B cell (primary cell): ENCODE measurements around the gene ARL6IP4. TPM values are rescaled to one million over a fixed set of nuclear protein-coding genes. Genes with fewer than 3 reads are reported as not detected.

Experiments used
- ATAC-seq: fragments of 200-7000 bp; cut with Tn5 transposase; one replicate; pipeline ENCODE4 v1.10.0; 2021; ENCODE audit warnings: low read depth, mild to moderate bottlenecking, moderate number of reproducible peaks, moderate library complexity
- CTCF ChIA-PET: fragments of 350-600 bp; sonication (Branson Sonifier 250); formaldehyde crosslinking; loops from one replicate; lab custom pipeline; 2021; ENCODE audit warnings: antibody characterized with exemption, inconsistent platforms; lab: Charles Lee
- POLR2A ChIA-PET: fragments of 350-600 bp; sonication (Branson Sonifier 250); formaldehyde crosslinking; loops from one replicate; lab custom pipeline; 2021; ENCODE audit warnings: antibody characterized with exemption; lab: Charles Lee
- DNase-seq: peaks from one replicate; pipeline ENCODE4 v3.0.0; 2013
- H2AFZ ChIP-seq: 2 replicates; pipeline ENCODE4 v1.6.1; 2012; ENCODE audit warnings: mild to moderate bottlenecking, low read depth, low read length; ENCODE audit not compliant: insufficient read depth, poor library complexity, severe bottlenecking
- H3K27ac ChIP-seq, 2 donors: 1 replicate in 1 of 2; 2 replicates in 1 of 2; pipeline ENCODE4 v1.5.1; 2012 to 2013; ENCODE audit warnings: low read length in 2 of 2, mild to moderate bottlenecking in 2 of 2, moderate library complexity in 1 of 2
- H3K27me3 ChIP-seq, 4 experiments: fragments of 200-600 bp in 1 of 4; sonication (generic) in 1 of 4; replicated peaks in 1 of 4; 1 replicate in 2 of 4; 2 replicates in 2 of 4; pipeline versions ENCODE4 v1.6.1 to v1.7.0; 2013 to 2016; ENCODE audit warnings: low read length in 3 of 4, mild to moderate bottlenecking in 2 of 4, mixed read lengths in 1 of 4, moderate library complexity in 1 of 4; ENCODE audit not compliant: insufficient read depth in 4 of 4, control insufficient read depth in 3 of 4; ENCODE audit errors: control extremely low read depth in 1 of 4
- H3K36me3 ChIP-seq, 2 experiments: replicated peaks in 1 of 2; 1 replicate in 1 of 2; 2 replicates in 1 of 2; pipeline versions ENCODE4 v1.6.1 to v1.7.1; 2013; ENCODE audit warnings: low read length in 1 of 2; ENCODE audit not compliant: insufficient read depth in 2 of 2, control insufficient read depth in 1 of 2; ENCODE audit errors: control extremely low read depth in 1 of 2, extremely low read depth in 1 of 2
- H3K4me1 ChIP-seq, 2 donors: fragments of 200-600 bp in 1 of 2; sonication (generic) in 1 of 2; 1 replicate in 1 of 2; 2 replicates in 1 of 2; pipeline versions ENCODE4 v1.5.1 to v1.6.1; 2013 to 2017; ENCODE audit warnings: low read length in 2 of 2; ENCODE audit not compliant: control insufficient read depth in 2 of 2, insufficient read depth in 2 of 2
- H3K4me2 ChIP-seq: replicated peaks from 2 replicates; pipeline ENCODE3; 2012; ENCODE audit warnings: mild to moderate bottlenecking, low read depth, low read length; ENCODE audit not compliant: poor library complexity, severe bottlenecking
- H3K4me3 ChIP-seq, 5 experiments: fragments of 200-600 bp in 1 of 5; sonication (generic) in 1 of 5; 1 replicate in 3 of 5; 2 replicates in 2 of 5; pipeline versions ENCODE4 v1.5.1 to v1.7.0; 2011 to 2016; ENCODE audit warnings: low read length in 4 of 5, mild to moderate bottlenecking in 4 of 5, low read depth in 2 of 5, control low read depth in 1 of 5, moderate library complexity in 1 of 5; ENCODE audit not compliant: insufficient read depth in 1 of 5; ENCODE audit errors: control extremely low read depth in 1 of 5, extremely low read depth in 1 of 5
- H3K79me2 ChIP-seq: fragments of 200-600 bp; sonication (generic); one replicate; pipeline ENCODE4 v1.6.0; 2016; ENCODE audit warnings: low read length; ENCODE audit not compliant: control insufficient read depth, insufficient read depth
- H3K9ac ChIP-seq: fragments of 200-600 bp; sonication (generic); 2 replicates; pipeline ENCODE4 v1.6.1; 2017; ENCODE audit warnings: mild to moderate bottlenecking, low read length, moderate library complexity
- H3K9me3 ChIP-seq, 3 donors: one replicate each; pipeline versions ENCODE4 v1.6.1 to v1.7.1; 2013; ENCODE audit warnings: low read length in 2 of 3; ENCODE audit not compliant: control insufficient read depth in 2 of 3, insufficient read depth in 1 of 3; ENCODE audit errors: control extremely low read depth in 1 of 3
- H4K20me1 ChIP-seq: 2 replicates; pipeline ENCODE4 v1.6.0; 2012; ENCODE audit warnings: mild to moderate bottlenecking, low read length; ENCODE audit not compliant: insufficient read depth, control insufficient read depth, poor library complexity, severe bottlenecking
- H3K27ac Mint-ChIP-seq: one replicate; pipeline ENCODE4 v1.8.0; 2021; ENCODE audit warnings: mixed read lengths
- H3K27me3 Mint-ChIP-seq: one replicate; pipeline ENCODE4 v1.8.0; 2021; ENCODE audit warnings: mixed read lengths
- H3K4me1 Mint-ChIP-seq: one replicate; pipeline ENCODE4 v1.8.0; 2021; ENCODE audit warnings: mixed read lengths
- H3K4me3 Mint-ChIP-seq: one replicate; pipeline ENCODE4 v1.8.0; 2021; ENCODE audit warnings: mixed read lengths
- H3K9me3 Mint-ChIP-seq: one replicate; pipeline ENCODE4 v1.8.0; 2022; ENCODE audit warnings: mixed read lengths; ENCODE audit not compliant: insufficient read depth
- EZH2 ChIP-seq: IDR thresholded peaks from 2 replicates; pipeline ENCODE4 v1.6.1; 2012; ENCODE audit warnings: borderline replicate concordance, low read depth, mild to moderate bottlenecking, moderate library complexity, low read length; ENCODE audit not compliant: insufficient read depth, poor library complexity, severe bottlenecking
- WGBS: methylation state at CpG from one replicate; pipeline ENCODE4 v1.1.5; 2013; ENCODE audit warnings: missing lambda C conversion rate; ENCODE audit not compliant: insufficient coverage; 5-methylcytosine and 5-hydroxymethylcytosine counted together
- intact Hi-C: fragments of 100-400 bp; cut with micrococcal nuclease; formaldehyde crosslinking; loops from one replicate; pipeline ENCODE4 v1.10.0; 2022
- polyA plus RNA-seq: library from polyadenylated mRNA; depleted of rRNA; stranded (reverse); fragments of >200 nt; gene quantifications from 2 replicates; pipeline ENCODE4 v1.2.3, GENCODE V29; 2012
- total RNA-seq, 2 donors: library from RNA; stranded (reverse); fragments of 120-200 nt in 1 of 2; gene quantifications; 1 replicate in 1 of 2; 2 replicates in 1 of 2; pipeline versions ENCODE4 v1.2.3 to v1.2.4, GENCODE V29; 2013 to 2022
- TF ChIP-seq, protein P1 (sequence below): fragments of 200-600 bp; IDR thresholded peaks from one replicate; pipeline ENCODE4 v1.8.0; 2022; ENCODE audit warnings: antibody characterized with exemption, mild to moderate bottlenecking

The ARL6IP4 gene
- total and polyA plus RNA-seq, 2 donors (not counting 1 experiment from before 2014, with no cell fraction given): 165 to 274 TPM

DNA sequence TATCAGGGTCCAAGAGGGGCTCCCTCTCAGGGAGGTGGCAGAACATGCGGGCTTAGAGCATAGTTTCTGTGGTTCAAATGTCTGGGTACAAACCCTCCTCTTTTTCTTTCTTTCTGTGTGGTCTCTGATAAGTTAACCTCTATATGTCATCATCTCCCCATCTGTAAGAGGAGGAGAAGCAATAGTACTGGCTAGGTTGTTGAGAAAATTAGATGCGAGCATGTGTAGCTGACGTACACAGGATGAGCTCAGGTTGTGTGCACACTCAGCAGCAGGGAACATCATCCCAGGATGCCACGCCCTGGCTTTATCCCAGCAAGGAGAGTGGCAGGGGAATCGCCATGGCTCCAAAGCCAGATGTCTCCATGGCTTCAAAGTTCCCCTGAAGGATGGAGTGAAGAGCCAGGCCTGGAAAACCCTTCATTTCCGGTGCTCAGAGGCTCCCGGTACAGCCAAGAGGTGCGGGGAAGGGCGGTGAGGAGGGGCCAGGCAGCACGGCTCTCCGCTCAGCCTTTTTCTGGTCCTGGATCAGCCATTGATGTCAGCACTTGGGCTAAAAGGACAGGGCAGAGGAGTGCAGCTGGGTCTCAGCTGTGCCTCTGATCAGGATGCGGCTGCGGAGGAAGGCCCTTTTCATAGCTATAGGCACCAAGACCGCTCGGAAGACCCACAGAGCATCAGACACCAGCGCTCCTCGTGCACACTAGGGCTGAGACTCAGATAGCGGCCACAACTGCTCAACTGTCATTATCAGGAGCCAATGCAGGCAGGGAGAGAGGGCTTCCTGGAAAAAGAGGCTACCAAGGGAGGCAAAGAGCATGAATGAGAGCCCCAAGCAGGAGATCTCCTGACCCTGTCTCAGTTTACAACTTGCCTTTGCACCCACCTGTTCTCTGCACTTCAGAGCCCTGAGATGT, 41.5 kb downstream of the ARL6IP4 start:
- H3K4me3 ChIP-seq: no peak overlapping the region
- Mint-ChIP-seq H3K4me1 (no peaks in the 10 kb centered on the region), H3K27me3 (no peaks in the 10 kb centered on the region), H3K9me3 (no peaks in the 10 kb centered on the region), H3K4me3 (no peak overlapping the region), H3K27ac (no peak overlapping the region)
- DNase-seq (no peak), ATAC-seq (no peak)
- CTCF ChIA-PET: no interaction called here
- no peaks in the 10 kb centered on the region for H4K20me1 ChIP-seq
- H3K4me2 ChIP-seq: no peak overlapping the region
- H3K4me1 ChIP-seq: no peaks in the 10 kb centered on the region
- POLR2A ChIA-PET: no interaction called here
- H3K9me3 ChIP-seq: no peaks in the 10 kb centered on the region
- WGBS: 93% methylated on average over 16 of the region's 18 CpGs
- H3K79me2 ChIP-seq: peaks cover 12% of the 10 kb centered on the region
- H3K9ac ChIP-seq: no peak overlapping the region
- no peak overlapping the region for H2AFZ ChIP-seq
- peaks cover 0 to 6% of the 10 kb centered on the region in 2 experiments for H3K36me3 ChIP-seq
- intact Hi-C loops: no loop called here
- TF ChIP-seq, protein P1, sequence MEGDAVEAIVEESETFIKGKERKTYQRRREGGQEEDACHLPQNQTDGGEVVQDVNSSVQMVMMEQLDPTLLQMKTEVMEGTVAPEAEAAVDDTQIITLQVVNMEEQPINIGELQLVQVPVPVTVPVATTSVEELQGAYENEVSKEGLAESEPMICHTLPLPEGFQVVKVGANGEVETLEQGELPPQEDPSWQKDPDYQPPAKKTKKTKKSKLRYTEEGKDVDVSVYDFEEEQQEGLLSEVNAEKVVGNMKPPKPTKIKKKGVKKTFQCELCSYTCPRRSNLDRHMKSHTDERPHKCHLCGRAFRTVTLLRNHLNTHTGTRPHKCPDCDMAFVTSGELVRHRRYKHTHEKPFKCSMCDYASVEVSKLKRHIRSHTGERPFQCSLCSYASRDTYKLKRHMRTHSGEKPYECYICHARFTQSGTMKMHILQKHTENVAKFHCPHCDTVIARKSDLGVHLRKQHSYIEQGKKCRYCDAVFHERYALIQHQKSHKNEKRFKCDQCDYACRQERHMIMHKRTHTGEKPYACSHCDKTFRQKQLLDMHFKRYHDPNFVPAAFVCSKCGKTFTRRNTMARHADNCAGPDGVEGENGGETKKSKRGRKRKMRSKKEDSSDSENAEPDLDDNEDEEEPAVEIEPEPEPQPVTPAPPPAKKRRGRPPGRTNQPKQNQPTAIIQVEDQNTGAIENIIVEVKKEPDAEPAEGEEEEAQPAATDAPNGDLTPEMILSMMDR: no peak
- no peak for TF ChIP-seq EZH2
- no peak overlapping the region for H3K27ac ChIP-seq
- no peaks in the 10 kb centered on the region for H3K27me3 ChIP-seq

DNA sequence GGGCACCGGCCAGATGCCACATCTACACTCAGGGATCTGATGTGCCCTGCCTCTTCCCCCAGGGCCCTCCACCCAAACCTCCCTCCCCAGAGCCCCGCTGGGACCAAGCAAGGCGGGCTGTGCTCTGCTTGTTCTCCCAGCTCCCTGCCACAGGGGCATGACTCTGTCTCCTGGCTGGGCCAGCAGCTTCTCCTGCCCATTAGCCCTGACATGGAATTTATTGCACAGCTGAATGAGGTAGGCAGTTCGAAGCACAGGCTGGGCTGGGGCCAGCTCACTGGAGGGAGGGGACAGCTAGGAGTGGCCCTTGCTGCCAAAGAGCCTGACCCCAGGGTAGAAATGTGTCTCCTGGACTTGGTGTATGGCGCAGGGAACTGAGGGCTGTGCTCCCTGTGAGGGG, 42.4 kb downstream of the ARL6IP4 start:
- TF ChIP-seq EZH2: no peak
- TF ChIP-seq, protein P1: no peak
- no peak overlapping the region for H3K4me2 ChIP-seq
- no peak overlapping the region for H3K9ac ChIP-seq
- Mint-ChIP-seq H3K4me1 (no peaks in the 10 kb centered on the region), H3K27ac (no peak overlapping the region), H3K9me3 (no peaks in the 10 kb centered on the region), H3K4me3 (no peak overlapping the region), H3K27me3 (no peaks in the 10 kb centered on the region)
- DNase-seq (no peak), ATAC-seq (no peak)
- peaks cover 0 to 6% of the 10 kb centered on the region in 2 experiments for H3K36me3 ChIP-seq
- no peaks in the 10 kb centered on the region for H4K20me1 ChIP-seq
- H3K27me3 ChIP-seq: no peaks in the 10 kb centered on the region
- ChIA-PET POLR2A (no interaction called here), CTCF (interaction anchor here (0.6 to 0.9 kb wide), 2 partner anchors 52 to 62 kb away, joined by 4 read pairs; no protein-coding TSS in a partner anchor)
- no peaks in the 10 kb centered on the region for H3K4me1 ChIP-seq
- no peak overlapping the region for H3K27ac ChIP-seq
- H3K79me2 ChIP-seq: peaks cover 12% of the 10 kb centered on the region
- no peak overlapping the region for H3K4me3 ChIP-seq
- WGBS: 96% methylated on average over 4 of the region's 5 CpGs
- intact Hi-C loops: no loop called here
- no peaks in the 10 kb centered on the region for H3K9me3 ChIP-seq
- H2AFZ ChIP-seq: no peak overlapping the region
